Activated T-helper 9 cell treated with anti-CD3 and anti-CD28 coated beads, Interleukin-2, amount 50 U/mL, for 16 hours (primary cell): ENCODE results near the gene SURF4.
"Not testable (repeated sequence)": the region's sequence is repeated elsewhere in the genome, so short reads cannot be mapped to it uniquely, and the experiment has no call there.

ENCODE experiments used
- DNase-seq: peaks from one replicate; pipeline ENCODE4 v3.0.0-alpha.2; 2020; ENCODE audit warnings: low read depth

The SURF4 gene

GRCh38 chr9:133397370-133397769, 21.5 kb upstream of the SURF4 start:
- DNase-seq, result no peak

DNA sequence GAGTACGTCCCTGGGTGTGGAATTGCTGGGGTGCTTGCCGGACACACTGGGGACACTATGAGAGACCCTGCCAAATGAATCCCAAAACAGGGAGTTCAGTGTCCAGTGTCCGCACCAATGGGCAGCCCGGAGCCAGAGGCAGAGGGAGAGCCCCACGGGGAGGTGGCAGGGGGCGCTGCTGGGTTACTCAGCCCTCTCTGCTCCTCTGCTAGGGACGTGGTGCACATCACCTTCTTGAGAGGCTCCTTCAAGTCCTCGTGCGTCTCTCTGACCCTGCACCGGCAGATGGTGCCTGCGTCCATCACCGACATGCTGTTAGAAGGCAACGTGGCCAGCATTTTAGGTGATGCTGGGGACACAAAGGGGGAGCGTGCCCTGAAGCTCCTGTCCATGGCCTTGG, 21.1 kb upstream of the SURF4 start:
- DNase-seq, result no peak

DNA sequence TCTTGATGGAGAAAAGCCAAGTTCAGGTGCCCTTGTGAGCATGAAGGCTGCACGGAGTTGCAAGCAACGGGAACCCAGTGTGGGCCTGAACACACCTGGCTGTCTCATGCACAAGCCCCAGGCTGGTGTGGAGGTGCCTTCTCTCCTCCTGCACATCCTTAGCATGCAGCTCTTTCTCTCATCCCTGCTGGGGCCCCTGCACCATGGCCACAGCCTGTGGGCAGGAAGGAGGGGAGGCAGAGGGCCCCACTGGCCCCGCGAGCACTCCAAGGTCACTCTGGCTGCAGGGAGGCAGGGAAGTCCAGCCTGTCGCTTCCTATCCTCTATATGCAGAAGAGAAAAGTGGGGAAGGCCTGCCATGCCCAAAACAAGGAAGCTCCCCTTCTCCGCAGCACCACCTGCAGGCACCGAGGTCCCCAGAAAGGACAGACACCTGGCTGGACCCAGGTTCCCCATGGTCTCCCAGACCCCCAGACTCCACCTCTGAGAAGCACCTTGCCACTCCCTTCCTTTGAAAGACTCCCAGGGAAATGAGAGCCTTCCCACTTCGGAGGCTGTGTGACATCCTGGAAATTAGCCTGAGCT, 18.9 kb upstream of the SURF4 start:
- no peak for DNase-seq

GRCh38 chr9:133393399-133393798, 17.5 kb upstream of the SURF4 start:
- DNase-seq, result no peak

DNA sequence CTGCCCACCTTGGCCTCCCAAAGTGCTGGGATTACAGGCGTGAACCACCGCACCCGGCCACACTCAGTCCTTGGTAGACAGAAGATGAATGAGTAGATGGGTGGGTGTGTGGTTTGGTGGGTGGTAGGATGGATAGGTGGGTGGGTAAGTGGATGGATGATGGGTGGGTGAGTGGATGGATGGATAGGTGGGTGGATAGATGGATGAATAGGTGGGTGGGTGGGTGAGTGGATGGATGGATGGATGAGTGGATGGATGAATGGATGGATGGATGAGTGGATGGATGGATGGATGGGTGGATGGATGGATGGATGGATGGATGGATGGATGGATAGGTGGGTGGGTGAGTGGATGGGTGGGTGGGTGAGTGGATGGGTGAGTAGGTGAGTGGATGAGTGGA, 16.4 kb upstream of the SURF4 start:
- DNase-seq, result not testable (repeated sequence)

DNA sequence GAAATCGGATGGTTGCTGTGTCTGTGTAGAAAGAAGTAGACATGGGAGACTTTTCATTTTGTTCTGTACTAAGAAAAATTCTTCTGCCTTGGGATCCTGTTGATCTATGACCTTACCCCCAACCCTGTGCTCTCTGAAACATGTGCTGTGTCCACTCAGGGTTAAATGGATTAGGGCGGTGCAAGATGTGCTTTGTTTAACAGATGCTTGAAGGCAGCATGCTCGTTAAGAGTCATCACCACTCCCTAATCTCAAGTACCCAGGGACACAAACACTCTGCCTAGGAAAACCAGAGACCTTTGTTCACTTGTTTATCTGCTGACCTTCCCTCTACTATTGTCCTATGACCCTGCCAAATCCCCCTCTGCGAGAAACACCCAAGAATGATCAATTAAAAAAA, 15.6 kb upstream of the SURF4 start:
- DNase-seq, result not testable (repeated sequence)

DNA sequence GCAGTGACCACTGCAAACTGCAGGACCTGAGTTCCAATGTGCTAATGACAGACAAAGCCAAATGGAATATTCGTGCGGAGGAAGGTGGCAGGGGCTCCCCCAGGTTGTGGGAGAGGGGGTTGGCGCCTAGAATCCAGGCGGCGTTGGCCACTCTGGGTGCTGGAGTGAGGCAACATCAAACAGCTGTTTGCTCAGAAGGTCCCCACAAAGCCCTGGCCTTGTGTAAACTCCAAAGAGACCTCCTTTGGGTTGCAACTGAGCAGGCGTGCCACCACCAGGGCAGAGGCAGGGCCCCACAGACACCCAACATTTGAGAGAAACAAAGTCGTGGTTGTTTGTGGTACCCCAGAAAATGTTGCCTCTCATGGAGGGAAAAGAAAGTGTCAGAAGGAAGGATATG, 14.9 kb upstream of the SURF4 start:
- DNase-seq, result no peak

GRCh38 chr9:133389562-133389961, 13.7 kb upstream of the SURF4 start:
- no peak for DNase-seq

GRCh38 chr9:133389025-133389557, 13.2 kb upstream of the SURF4 start:
- no peak for DNase-seq

DNA sequence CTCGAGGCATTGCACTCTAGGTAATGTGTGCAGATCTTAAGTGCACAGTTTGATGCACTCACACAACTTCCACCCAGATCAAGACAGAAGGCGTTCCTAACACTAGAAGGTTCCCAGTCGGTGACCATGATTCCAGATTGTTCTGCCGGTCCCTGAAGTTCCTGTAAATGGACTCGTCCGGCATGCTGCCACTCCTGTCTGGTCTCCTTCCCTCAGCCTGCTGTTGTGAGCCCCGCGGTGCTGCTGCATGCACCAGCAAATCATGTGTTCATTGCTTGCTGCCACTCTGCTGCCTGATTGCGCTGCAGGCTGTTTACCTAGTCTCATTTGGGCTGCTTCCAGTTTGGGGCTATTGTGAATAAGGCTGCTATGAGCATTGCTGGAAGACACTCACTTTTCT, 11.8 kb upstream of the SURF4 start:
- no peak for DNase-seq

DNA sequence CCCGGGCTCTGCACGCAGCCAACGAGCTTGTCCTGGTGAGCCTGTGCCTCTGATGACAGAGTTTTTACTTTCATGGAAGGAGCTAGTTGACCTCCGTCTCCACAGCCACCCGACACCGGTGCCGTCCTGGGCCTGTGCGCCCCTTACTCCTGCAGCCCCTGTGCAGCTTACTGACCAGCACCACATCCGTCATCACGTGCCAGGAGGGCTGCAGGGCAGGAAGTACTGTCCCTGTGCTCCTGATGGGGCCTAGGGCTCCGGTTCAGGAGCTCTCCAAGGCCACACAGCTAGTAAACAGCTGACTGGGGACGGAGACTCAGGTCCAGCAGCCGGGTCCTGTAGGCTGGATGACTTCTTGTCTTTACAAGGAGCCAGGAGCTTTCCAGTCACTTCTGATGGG, 10.5 kb upstream of the SURF4 start:
- no peak for DNase-seq

GRCh38 chr9:133385452-133385851, 9.6 kb upstream of the SURF4 start:
- no peak for DNase-seq

DNA sequence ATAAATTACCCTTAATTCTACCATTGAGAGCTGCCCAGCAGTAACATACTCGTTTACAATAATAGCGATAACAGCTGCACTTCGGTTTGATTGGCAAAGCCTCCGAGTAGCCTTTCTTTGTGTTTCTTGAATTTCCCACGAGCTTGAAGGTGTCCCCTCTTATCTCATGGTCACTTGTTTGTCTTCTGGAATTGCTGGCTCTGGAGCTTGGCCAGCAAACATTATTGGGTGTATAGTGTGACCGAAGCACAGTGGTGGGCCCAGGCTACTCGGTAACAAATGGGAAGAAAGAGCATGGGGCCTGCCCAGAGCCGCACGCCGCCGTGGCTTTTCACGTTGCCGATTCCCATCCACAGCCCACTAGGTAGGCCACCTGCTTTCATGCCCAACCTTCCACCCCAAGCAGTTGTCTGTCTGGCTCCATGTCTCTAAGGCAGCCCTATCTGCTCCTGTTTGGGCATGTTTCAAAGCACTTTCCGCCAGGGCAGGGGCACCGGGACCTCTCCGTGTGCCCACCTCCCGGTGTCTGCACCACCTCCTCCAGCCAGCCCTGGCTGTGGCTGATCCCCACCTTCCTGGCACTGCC, 9.0 kb upstream of the SURF4 start:
- DNase-seq, result no peak

DNA sequence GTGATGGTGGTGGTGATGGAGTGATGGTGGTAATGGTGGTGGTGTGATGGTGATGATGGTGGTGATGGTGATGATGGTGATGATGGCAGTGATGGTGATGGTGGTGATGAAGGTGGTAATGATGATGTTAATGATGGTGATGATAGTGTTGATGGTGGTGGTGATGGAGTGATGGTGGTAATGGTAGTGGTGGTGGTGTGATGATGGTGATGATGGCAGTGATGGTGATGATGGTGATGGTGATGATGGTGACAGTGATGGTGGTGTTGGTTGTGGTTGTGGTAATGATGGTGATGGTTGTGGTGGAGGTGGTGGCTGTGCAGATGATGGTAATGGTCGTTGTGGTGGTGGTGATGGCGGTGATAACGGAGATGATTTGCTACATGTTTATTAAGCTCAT, 7.6 kb upstream of the SURF4 start:
- DNase-seq, result no peak

- DNase-seq, result no peak
These were observed 6.8 kb upstream of the SURF4 start for GRCh38 chr9:133382507-133383141.

- no peak for DNase-seq
These were observed 4.9 kb upstream of the SURF4 start for GRCh38 chr9:133380734-133381133.

DNA sequence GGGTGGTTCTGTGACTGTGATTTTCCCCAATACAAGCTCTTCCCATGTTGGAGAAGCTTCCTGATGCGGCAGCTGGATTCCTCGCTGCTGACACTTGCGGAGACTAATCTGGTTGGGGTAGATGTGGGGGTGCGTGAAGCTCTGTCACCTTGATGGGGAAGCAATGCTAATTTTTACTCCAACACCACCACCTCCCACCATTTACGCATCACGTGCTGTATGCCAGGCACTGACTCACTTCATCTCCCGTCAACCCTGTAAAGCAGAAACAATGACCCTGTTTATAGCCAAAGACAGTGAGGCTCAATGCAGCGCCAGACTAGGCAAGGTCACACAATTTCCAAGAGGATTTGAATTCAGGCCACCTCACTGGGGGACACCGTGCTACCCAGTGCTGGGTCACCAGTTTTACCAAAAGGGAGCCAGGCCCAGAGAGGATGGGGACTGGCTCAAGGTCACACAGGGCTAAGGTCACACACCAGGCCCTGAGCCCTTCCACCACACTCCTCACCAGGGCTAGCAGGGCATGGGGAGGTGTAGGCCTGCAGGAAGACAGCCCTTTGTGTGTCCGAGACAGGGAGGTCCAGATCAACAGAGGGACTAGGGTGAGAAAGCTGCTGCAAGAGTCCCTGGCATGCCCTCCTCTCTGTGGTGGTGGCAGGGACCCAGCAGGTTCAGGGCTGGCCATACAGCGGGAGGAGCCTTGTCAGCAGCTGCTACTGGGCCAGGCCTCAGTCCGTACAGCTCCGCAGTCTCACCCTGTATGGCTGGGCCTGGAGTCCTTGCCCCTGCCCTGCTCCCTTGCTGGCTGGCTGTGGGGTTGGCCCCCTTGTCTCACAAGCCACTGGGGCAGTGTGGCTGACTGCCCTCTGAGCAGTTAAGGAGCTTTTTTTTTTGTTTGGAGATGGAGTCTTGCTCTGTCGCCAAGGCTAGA, 3.6 kb upstream of the SURF4 start:
- no peak for DNase-seq

GRCh38 chr9:133378408-133378962, 2.6 kb upstream of the SURF4 start:
- no peak for DNase-seq

GRCh38 chr9:133377721-133378216, 1.9 kb upstream of the SURF4 start:
- DNase-seq, result no peak

- DNase-seq, result not testable (repeated sequence)
These were observed 1.4 kb upstream of the SURF4 start for GRCh38 chr9:133377280-133377679.

GRCh38 chr9:133375116-133375723, 640 bp downstream of the SURF4 start:
- DNase-seq, result no peak
